Loucy (cell line): ENCODE data around the gene DISC1.

ENCODE experiments used
- CTCF ChIP-seq: fragments of 200-600 bp; sonication (generic); conservative IDR thresholded peaks from 2 replicates; pipeline ENCODE4 v1.5.1; 2014; ENCODE audit warnings: mild to moderate bottlenecking, antibody characterized with exemption, low read length
- EZH2phosphoT487 ChIP-seq: fragments of 200-600 bp; IDR thresholded peaks from 2 replicates; pipeline ENCODE4 v1.6.1; 2018; ENCODE audit warnings: antibody characterized with exemption, mild to moderate bottlenecking, moderate library complexity, borderline replicate concordance

GRCh38 chr1:231807541-231807940 is 181.0 kb downstream of the DISC1 start:
- TF ChIP-seq CTCF, result no peak
- TF ChIP-seq EZH2phosphoT487, result no peak
